GM18868 (cell line): ENCODE measurements around the gene ATP5MC2.
"Not testable (repeated sequence)": the region's sequence is repeated elsewhere in the genome, so short reads cannot be mapped to it uniquely, and the experiment has no call there.

Experiments
- ATAC-seq: cut with Tn5 transposase; IDR thresholded peaks from one replicate; pipeline ENCODE4 v1.9.1; 2021; ENCODE audit warnings: mild to moderate bottlenecking, moderate library complexity; ENCODE audit not compliant: unreplicated experiment

Gene ATP5MC2

DNA sequence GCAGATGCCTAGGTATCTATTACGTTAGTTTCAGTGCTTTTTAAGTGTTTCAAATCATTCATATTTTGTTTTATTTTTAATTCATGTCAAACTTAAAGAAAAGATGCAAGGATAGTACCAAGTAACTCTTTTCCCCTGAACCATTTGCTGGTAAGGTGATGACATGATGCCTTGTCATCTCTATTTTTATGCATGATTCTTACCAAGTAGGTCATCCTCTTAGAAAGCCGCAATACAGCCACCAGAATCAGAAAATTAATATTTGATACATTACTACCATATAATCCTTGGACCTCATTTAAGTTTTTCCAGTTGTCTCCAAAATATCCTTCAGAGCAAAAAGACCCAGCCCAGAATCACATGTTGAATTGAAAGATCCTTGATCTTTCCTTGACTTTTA, 22.3 kb downstream of the ATP5MC2 start:
- no peak for ATAC-seq

- ATAC-seq = no peak
These were observed 23.5 kb downstream of the ATP5MC2 start for GRCh38 chr12:53652366-53652765.

DNA sequence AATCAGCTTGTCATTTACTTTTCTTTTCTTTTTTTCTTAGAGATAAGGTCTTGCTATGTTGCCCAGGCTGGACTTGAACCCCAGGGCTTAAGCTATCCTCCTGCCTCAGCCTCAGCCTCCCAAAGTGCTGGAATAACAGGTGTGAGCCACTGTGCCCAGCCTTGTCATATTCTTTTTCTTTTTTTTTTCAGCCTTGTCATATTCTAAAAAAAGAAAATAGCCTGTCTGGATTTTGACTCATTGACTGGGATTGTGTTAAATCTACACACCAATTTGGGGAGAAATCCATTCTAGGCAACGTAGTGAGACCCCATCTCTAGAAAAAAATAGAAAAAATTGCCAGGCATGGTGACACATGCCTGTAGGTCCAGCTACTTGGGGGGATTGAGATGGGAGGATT, 24.1 kb downstream of the ATP5MC2 start:
- ATAC-seq = no peak

DNA sequence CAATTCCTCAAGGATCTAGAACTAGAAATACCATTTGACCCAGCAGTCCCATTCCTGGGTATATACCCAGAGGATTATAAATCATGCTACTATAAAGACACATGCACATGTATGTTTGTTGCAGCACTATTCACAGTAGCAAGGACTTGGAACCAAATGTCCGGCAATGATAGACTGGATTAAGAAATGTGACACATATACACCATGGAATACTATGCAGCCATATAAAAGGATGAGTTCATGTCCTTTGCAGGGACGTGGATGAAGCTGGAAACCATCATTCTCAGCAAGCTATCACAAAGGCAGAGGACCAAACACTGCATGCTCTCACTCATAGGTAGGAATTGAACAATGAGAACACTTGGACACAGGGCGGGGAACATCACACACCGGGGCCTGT, 29.6 kb downstream of the ATP5MC2 start:
- ATAC-seq = not testable (repeated sequence)

DNA sequence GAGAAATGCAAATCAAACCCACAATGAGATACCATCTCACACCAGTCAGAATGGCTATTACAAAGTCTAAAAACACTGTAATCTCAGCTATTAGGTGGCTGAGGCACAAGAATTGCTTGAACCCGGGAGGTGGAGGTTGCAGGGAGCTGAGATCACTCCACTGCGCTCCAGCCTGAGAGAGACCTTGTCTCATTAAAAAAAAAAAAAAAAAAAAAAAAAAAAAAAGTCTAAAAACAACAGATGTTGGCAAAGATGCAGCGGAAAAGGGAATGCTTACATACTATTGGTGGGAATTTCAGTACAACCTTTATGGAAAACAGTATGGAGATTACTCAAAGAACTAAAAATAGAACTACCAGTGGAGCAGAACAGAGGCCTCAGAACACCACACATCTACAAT, 30.7 kb downstream of the ATP5MC2 start:
- no peak for ATAC-seq

DNA sequence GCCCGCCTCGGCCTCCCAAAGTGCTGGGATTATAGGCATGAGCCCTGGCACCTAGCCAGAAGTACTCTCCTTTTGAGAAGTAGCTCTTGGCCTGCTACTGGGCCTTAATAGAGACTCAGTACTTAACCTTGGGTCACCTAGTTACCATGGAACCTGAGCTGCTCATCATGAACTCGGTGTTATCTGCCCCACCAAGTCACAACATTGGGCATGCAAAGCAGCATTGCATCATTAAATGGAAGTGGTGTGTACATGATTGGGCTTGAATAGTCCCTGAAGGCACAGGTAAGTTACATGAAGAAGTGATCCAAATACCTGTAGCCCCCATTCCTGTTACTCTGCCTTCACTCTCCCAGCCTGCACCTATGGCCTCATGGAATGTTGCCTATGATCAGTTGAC, 31.8 kb downstream of the ATP5MC2 start:
- ATAC-seq = no peak

DNA sequence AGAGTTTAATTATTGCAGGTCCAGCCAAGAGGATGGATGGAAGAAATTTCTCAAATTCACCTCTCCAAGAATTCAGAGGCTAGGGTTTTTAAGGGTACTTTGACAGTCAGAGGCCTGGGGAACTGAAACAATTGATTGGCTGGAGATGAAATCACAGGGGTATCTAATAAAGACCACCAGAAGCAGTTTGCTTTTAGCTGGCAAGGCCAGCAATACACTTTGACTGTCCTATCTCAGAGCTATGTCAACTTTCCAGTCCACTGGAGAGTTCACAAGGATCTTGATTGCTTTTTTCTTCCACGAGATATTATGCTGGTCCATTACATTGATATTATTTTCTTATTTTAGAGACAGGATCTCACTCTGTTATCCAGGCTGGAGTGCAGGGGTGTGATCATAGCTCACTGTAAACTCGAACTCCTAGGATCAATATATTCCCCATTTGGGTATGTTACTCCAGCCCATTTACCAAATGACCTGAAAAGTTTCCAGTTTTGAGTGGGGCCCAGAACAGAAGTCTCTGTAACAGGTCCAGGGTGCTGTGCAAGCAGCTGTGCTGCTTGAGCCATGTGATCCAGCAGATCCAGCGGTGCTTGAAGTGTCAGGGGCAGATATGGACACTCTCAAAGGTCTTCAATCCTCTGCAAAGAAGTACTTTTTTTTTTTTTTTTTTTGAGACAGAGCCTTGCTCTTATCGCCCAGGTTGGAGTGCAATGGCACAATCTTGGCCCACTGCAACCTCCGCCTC, 32.5 kb downstream of the ATP5MC2 start:
- no peak for ATAC-seq

- no peak for ATAC-seq
These were observed 37.8 kb downstream of the ATP5MC2 start for GRCh38 chr12:53638057-53638456.

GRCh38 chr12:53636641-53637040, 39.2 kb downstream of the ATP5MC2 start:
- ATAC-seq = no peak

GRCh38 chr12:53635708-53636107, 40.2 kb downstream of the ATP5MC2 start:
- not testable (repeated sequence) for ATAC-seq

DNA sequence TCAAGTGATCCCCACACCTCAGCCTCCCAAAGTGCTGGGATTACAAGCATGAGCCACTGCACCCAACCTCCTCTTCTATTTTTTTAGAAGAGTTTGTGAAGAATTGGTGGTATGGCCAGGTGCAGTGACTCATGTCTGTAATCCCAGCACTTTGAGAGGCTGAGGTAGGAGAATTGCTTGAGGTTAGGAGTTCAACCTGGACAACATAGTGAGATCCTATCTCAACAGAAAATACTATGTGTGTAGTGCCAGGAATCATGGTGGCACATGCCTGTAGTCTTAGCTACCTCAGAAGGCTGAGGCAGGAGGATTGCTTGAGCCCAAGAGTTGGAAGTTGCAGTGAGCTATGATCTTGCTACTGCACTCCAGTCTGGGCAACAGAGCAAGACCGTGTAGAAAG, 44.2 kb downstream of the ATP5MC2 start:
- ATAC-seq = no peak

- ATAC-seq = no peak
These were observed 48.0 kb downstream of the ATP5MC2 start for GRCh38 chr12:53627919-53628318.

GRCh38 chr12:53626702-53627169, 49.1 kb downstream of the ATP5MC2 start:
- ATAC-seq = peak; percentile 2

DNA sequence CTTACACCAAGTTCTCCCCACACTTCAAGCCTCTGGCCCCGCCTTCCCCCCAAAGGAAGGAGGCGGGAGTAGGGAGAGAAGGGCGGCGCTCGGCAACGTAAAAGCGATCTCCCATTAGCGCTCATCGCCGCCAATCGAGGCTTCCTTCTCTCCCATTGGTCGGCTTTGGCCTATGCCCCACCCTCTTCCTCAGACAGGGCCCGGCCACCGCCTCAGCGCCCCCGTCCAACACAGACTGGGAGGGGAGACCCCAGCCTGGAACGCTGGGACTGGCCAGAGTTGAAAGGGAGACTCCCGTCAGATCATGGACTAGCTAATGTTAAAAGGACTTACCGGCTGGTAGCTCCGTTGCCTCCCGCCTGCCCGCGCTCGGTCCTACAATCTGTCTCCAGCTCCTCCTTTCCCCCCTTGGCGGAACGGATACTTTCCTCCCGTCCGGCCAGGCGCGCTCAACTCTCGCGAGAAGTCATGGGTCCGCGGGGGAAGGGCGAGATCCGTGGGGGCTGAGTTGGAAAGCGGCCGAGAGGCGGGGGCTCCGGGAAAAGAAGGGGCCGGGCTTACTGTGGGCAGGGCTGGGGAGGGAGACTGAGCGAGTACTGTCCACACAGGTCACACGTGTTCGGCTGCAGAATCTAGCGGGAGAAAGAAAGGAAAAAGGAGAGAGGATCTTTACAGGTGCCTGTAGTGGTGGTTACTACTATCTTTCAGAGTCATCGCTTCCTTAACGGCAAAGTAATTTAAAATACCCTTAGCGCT, 49.8 kb downstream of the ATP5MC2 start, which contains the start of gene ATF7:
Gene ATF7, minus strand, starts transcription at position 437 of the 756 bp plus-strand sequence. CDS start 25,382 bp downstream, outside the sequence.
- ATAC-seq = peak; percentile 94

- ATAC-seq = no peak
These were observed 50.4 kb downstream of the ATP5MC2 start for GRCh38 chr12:53625373-53625945.

- ATAC-seq = no peak
These were observed 50.9 kb downstream of the ATP5MC2 start for GRCh38 chr12:53624956-53625355.

DNA sequence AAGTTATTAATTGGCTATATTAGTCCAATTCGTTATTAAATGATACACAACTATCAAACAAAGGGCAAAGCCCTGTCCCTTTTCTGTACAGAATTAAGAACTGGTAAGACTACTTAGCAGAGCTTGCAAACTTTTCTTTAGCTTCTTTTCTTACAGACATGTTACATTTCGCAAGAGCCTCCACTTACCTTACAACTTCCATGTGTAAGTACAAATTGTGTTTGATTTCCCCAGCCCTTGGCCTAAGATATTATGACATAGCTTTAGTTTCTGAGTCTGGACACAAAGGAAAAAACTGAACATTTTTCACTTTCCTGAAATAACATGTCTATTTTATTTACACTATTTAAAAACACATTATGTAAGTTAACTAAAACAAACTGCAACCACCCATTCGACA, 51.4 kb downstream of the ATP5MC2 start:
- ATAC-seq = no peak

- ATAC-seq = no peak
These were observed 52.1 kb downstream of the ATP5MC2 start for GRCh38 chr12:53623548-53624385.

DNA sequence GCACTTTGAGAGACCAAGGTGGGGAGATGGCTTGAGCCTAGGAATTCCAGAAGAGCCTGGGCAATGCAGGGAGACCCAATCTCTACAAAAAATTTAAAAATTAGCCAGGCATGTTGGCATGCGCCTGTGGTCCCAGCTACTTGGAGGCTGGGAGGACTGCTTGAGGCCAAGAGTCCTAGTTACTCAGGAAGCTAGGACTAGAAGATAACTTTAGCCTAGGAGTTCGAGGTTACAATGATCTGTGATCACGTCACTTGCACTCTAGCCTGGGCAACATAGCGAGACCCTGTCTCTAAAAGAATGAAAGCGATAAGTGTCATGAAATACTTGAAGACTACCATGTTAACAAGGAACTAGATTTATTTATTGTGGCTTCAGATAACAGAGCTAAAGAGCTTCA, 53.2 kb downstream of the ATP5MC2 start:
- no peak for ATAC-seq

DNA sequence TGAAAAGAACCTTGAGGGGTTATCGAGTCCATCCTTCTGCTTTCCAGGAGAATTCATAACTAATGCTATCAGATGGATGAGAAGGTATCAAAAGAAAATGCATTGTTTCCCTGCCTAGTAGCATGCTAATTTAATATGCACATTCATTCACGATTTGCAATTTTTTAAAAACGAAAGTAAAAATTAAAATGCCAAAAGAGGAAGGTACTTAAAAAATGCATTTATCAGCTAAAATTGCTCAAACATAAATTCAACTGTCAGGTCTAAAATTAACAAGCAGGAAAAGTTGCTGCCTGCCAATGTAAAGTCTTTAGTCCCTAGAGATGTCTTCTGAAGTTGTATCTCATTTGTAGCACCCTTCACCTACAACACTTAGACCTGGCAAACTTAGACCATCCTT, 57.6 kb downstream of the ATP5MC2 start:
- ATAC-seq = no peak

GRCh38 chr12:53617700-53618099, 58.2 kb downstream of the ATP5MC2 start:
- ATAC-seq = no peak
